ENCODE measurements around the gene LIMS1.

DNA sequence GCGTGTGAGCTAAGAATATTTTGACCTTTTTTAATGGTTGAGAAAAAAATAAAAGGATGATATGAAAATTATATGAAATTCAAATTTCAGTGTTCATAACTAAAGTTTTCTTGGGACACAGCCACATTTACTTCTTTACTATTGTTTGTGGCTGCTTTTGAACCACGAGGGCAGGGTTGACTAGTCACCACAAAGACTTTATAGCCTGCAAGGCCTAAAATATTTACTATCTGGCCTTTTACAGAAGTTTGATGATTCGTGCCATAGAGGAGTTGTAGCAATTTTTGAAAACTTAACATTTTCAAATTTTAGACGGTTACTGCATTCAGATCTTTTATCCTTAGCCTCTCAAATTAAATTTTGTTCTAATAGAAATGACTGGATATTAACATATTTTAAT lies 69.9 kb downstream of the LIMS1 start:
- no peak for TF ChIP-seq GATA2 (IDR thresholded peaks at IDR 0.05; ENCODE audit: low read depth, low read length)
- no peak for TF ChIP-seq GATA3 (IDR thresholded peaks at IDR 0.05; ENCODE audit: low read depth, low read length)
